IPS-18c (cell line): ENCODE measurements around the gene PNPLA5.

Experiments used
- H3K4me3 ChIP-seq: 2 replicates; pipeline ENCODE4 v1.7.0; 2013; ENCODE audit warnings: low read depth, mild to moderate bottlenecking, low read length, moderate library complexity; ENCODE audit not compliant: insufficient read depth
- H3K9me3 ChIP-seq: one replicate; pipeline ENCODE4 v1.6.1; 2013; ENCODE audit warnings: mild to moderate bottlenecking, low read length, moderate library complexity; ENCODE audit not compliant: control insufficient read depth, insufficient read depth

Gene PNPLA5

GRCh38 chr22:43851058-43851978 lies 40.5 kb downstream of the PNPLA5 start:
- no peak overlapping the region for H3K4me3 ChIP-seq
- H3K9me3 ChIP-seq = peaks cover 2% of the 10 kb centered on the region

- Histone ChIP-seq H3K9me3 (peaks cover 2% of the 10 kb centered on the region), H3K4me3 (no peak overlapping the region)
Measured at GRCh38 chr22:43850529-43850928, 41.3 kb downstream of the PNPLA5 start.

DNA sequence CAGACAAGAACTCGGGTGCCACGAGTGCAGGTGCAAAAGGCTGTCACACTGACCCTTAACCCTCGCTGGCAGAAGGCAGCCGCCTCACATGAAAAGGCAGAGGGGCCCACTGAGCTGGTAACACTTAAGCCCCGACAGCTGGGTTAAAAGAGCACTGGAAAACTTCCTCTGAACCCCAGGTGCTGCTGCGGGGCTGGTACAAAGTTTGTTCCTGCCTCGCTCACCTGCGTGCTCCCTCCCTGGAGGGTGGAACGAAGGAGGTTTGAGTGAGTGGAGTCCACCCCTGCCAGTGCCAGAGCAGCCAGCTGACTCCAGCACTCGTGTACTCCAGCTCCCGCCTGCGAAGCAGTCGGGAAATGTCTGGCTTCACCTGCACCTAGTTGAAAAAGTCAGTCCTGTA lies 42.1 kb downstream of the PNPLA5 start:
- peaks cover 2% of the 10 kb centered on the region for H3K9me3 ChIP-seq
- no peak overlapping the region for H3K4me3 ChIP-seq

GRCh38 chr22:43848366-43849171 lies 43.2 kb downstream of the PNPLA5 start:
- H3K9me3 ChIP-seq = peaks cover 2% of the 10 kb centered on the region
- no peak overlapping the region for H3K4me3 ChIP-seq

DNA sequence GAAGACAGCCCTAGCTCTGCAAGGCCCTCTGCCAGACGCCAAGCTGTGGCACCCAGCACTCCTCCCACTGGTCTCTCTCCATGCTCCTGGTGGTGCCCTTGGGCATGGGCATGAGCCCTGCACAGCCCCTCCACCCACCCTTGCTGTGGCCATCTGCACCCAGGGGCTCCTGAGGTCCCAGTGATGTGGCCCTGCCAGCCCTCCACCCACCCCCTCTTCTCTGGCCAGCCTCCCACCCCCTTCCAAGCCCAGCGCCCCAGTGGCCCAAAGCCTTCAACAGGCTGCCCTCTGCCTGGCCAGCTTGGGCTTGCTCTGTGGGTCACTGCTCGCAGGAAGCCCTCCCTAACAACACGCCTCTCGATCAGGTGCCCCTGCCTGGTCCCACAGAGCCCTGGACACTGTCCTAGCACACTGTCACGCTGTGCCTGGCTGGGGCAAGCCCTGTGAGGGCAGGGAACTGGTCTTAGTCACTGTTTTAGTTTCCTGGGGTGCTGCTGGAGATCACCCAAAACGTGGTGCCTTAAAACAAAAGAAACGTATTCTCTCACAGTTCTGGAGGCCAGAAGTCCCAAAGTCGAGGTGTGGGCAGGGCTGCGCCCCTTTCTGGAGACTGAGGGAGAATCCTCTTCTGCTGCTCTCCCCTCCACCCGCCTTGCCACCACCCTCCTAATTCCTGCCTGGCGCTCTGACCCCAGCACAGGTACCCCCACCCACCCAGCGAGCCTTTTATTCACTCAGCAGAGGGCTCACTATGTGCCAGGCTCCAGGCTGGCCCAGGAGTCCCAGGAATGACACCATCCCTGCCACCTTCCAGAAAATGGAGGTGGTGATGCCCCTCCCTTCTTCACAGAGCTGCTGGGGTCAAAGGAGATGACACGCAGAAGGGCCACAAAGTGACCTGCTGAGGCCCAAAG lies 44.2 kb downstream of the PNPLA5 start:
- Histone ChIP-seq H3K4me3 (no peak overlapping the region), H3K9me3 (peaks cover 2% of the 10 kb centered on the region)

DNA sequence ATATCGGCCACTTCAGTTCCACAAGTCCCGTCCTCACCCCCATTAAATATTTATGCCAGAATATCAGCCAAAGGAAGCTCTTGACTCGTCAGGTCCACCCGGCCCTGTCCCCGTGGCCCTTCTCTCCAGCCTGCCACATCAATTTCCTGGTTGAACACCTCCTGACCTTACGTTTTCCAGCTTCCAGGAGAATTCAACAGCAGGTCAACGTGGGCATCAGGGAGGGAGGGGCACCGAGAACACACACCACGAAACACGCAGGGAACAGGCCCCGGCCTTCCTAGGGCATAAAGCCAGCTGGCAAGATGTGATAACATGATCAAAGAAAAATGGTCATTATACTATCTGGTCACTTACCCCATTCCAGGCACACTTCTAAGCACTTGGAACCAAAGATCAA lies 44.8 kb downstream of the PNPLA5 start:
- Histone ChIP-seq H3K4me3 (no peak overlapping the region), H3K9me3 (peaks cover 2% of the 10 kb centered on the region)

GRCh38 chr22:43845981-43846380 lies 45.8 kb downstream of the PNPLA5 start:
- Histone ChIP-seq H3K4me3 (no peak overlapping the region), H3K9me3 (peaks cover 2% of the 10 kb centered on the region)

DNA sequence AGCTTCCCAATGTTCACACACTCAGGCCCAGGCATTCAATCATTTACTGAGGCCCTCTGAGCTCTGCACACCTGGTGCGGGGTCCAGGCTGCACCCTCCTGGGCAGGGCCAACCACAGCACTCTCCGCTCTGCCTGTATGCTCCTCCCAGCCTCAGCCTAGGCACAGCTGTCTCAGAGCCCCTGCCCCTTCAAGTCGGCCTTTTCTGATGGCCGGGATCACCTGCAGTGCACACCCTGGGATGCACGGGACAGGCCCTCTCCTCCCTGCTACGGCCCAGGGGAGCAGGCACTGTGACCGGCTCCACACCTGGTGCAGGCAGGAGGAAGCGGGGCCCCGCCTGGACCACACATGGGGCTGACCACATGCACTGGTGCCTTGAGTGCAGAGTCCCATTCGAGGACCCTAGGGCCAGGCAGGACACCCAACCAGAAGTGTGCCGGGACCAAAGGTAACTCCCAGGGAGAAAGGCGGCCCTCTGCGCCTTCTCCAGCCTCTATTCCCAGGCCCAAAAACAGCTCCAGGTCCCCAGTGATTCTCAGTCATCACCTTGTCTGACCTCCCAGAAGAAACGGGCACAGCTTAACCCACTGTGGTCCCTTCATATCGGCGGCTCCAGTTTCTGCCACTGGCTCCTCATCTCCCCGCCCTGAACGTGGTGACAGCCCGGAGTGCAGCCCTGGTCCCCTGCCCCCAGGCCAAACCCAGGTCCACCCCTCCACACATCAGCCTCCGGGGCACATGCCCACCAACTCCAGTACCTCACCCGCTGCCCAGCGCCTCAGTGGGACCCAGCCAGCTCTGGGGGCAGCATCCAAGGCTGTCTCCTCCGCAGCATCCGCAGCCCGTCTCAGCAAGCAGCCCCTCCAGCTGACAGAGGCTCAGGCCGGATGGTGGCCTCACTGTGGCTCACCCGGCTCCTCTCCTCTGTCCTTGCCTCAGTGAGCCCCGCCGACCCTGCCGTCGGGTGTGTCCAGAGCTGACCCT lies 47.0 kb downstream of the PNPLA5 start:
- no peak overlapping the region for H3K4me3 ChIP-seq
- peaks cover 2% of the 10 kb centered on the region for H3K9me3 ChIP-seq

GRCh38 chr22:43843783-43844530 lies 47.9 kb downstream of the PNPLA5 start:
- no peak overlapping the region for H3K4me3 ChIP-seq

DNA sequence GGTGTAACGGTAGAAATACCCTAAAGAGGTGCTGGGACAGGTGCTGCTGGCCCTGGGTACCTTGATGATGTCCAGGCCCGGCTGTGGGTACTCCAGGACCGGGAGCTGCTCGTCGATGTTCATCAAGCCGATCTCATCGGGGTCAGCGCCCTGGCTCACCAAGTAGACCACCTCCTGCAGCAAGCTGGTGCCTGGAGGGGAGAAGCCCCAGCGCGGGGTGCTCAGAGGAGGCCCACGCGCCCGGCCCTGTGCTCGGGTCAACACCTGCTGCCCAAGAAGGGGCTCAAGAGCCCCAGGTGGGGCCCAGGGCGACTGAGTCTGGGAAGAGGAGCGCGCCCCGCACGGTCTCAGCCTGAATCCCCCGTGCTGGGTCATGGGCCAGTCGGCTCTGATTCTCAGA lies 50.1 kb downstream of the PNPLA5 start:
- no peaks in the 10 kb centered on the region for H3K9me3 ChIP-seq
- no peak overlapping the region for H3K4me3 ChIP-seq

More at GRCh38 chr22:43843783-43844530, 47.9 kb downstream of the PNPLA5 start:
- no peaks in the 10 kb centered on the region for H3K9me3 ChIP-seq

GRCh38 chr22:43840851-43841250 lies 51.0 kb downstream of the PNPLA5 start:
- H3K4me3 ChIP-seq = no peak overlapping the region
- no peaks in the 10 kb centered on the region for H3K9me3 ChIP-seq

- Histone ChIP-seq H3K4me3 (no peak overlapping the region), H3K9me3 (no peaks in the 10 kb centered on the region)
Measured at GRCh38 chr22:43840431-43840830, 51.4 kb downstream of the PNPLA5 start.

GRCh38 chr22:43839781-43840180 lies 52.0 kb downstream of the PNPLA5 start:
- Histone ChIP-seq H3K4me3 (no peak overlapping the region), H3K9me3 (no peaks in the 10 kb centered on the region)

DNA sequence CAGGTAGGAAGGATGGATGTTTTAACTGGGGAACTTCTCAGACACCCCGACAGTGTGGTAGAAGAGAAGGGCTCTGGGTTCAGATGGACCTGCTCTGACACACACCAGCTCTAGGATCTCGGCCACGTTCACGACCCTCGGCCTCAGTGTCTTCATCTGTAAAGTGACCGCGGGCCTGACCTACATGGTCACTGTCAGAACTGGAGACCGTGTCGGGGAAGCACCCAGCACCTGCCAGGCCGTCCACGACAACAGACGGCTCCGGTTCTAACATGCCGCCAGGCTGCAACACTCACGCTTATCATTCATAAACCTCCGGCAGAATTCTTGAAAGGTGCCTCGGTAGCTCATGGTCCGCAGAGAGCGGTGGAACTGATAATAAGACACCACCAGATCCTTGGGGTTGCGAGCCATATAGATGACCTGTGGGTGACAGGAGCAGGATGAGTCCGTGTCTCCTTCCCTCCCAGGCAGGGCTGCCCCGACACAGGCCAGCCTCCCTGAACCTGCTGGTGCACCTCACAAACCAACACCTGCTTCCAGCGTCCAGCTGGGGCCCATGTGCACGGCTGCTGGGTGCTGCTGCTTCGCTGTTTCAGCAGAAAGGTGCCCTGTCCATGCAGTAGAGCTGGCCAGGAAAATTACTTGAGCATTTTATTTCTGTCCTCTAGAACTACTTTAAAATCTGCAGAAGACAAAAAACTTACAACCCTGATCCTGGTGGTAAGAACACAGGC lies 53.1 kb downstream of the PNPLA5 start:
- no peak overlapping the region for H3K4me3 ChIP-seq
- H3K9me3 ChIP-seq = no peaks in the 10 kb centered on the region

GRCh38 chr22:43838161-43838560 lies 53.7 kb downstream of the PNPLA5 start:
- no peak overlapping the region for H3K4me3 ChIP-seq

More at GRCh38 chr22:43838161-43838560, 53.7 kb downstream of the PNPLA5 start:
- no peaks in the 10 kb centered on the region for H3K9me3 ChIP-seq
